ENCODE results near the gene HTATSF1. TPM values are rescaled to one million over a fixed set of nuclear protein-coding genes. Genes with fewer than 3 reads are reported as not detected.

The HTATSF1 gene
- total RNA-seq, 1 experiment from 2014 or later = 49.5 TPM

GRCh38 chrX:136525738-136526606 lies 28.6 kb downstream of the HTATSF1 start:
- no peaks in the 10 kb centered on the region for H3K4me1 ChIP-seq (ENCODE audit: insufficient read depth, low read length)
- H3K9me3 Mint-ChIP-seq = peaks cover 48 to 55% of the 10 kb centered on the region in 2 experiments
- H3K56ac ChIP-seq (ENCODE audit: insufficient read length, low read depth, low read length) = no peak overlapping the region
- H3K4me3 Mint-ChIP-seq = no peak overlapping the region
- no peak overlapping the region for H3K9ac ChIP-seq (ENCODE audit: extremely low read depth, insufficient read length, low read length)
- H3K4me2 ChIP-seq (ENCODE audit: insufficient read depth, insufficient read length, low read length) = no peak overlapping the region
- TF ChIP-seq CTCF (conservative IDR thresholded peaks at IDR 0.05) = no peak
- no peaks in the 10 kb centered on the region for H3K23me2 ChIP-seq (ENCODE audit: insufficient read length, low read depth, low read length, poor library complexity, severe bottlenecking)
- no peak overlapping the region for H2BK20ac ChIP-seq (ENCODE audit: low read depth, low read length, poor library complexity, severe bottlenecking)
- no peaks in the 10 kb centered on the region for H3K79me1 ChIP-seq (ENCODE audit: insufficient read depth, low read depth, low read length, poor library complexity, severe bottlenecking)
- peaks cover 30% of the 10 kb centered on the region for H3K9me3 ChIP-seq (ENCODE audit: control insufficient read depth, low read depth, low read length)
- WGBS (ENCODE audit: extremely low coverage, insufficient read length, low lambda C conversion rate) = no CpG with 5 or more reads among the region's 2 CpGs
- H3K79me2 ChIP-seq (ENCODE audit: insufficient read depth, low read length) = no peaks in the 10 kb centered on the region
- no peak overlapping the region for H4K8ac ChIP-seq (replicated peaks; ENCODE audit: insufficient read length, low read depth, low read length)
- no peak overlapping the region for H3K14ac ChIP-seq (ENCODE audit: insufficient read depth, low read length)
- H2BK12ac ChIP-seq (ENCODE audit: insufficient read length, low read depth, low read length) = no peak overlapping the region
- no peak overlapping the region for H3K27ac Mint-ChIP-seq
- peaks cover 0 to 8% of the 10 kb centered on the region in 2 experiments; a peak in 1 of 4 replicates for H3K4me1 Mint-ChIP-seq
- DNase-seq = no peak
- H2BK15ac ChIP-seq (ENCODE audit: low read depth, low read length) = no peak overlapping the region
- H3K4ac ChIP-seq (ENCODE audit: low read depth, low read length) = no peak overlapping the region
- no peak overlapping the region for H4K5ac ChIP-seq (ENCODE audit: insufficient read length, low read depth, low read length)
- no peak overlapping the region for H2AFZ ChIP-seq (ENCODE audit: low read length)
- H4K20me1 ChIP-seq (ENCODE audit: control insufficient read depth, insufficient read depth, insufficient read length) = no peaks in the 10 kb centered on the region
- no peak overlapping the region for H3K27ac ChIP-seq (ENCODE audit: insufficient read length, low read depth, low read length)
- no peaks in the 10 kb centered on the region for H3K27me3 ChIP-seq (ENCODE audit: insufficient read depth, low read length)
- no peak overlapping the region for H2BK120ac ChIP-seq (ENCODE audit: low read depth, low read length, poor library complexity, severe bottlenecking)
- peaks cover 4% of the 10 kb centered on the region for H3K27me3 Mint-ChIP-seq (ENCODE audit: low read depth)
- no peak overlapping the region for H3K23ac ChIP-seq (ENCODE audit: insufficient read length, low read depth, low read length)
- H3K36me3 Mint-ChIP-seq (ENCODE audit: insufficient read depth in 1 of 3, low read depth in 3 of 3) = peaks cover 0 to 6% (median 1%) of the 10 kb centered on the region in 3 experiments; a peak in 3 of 7 replicates
- no peak overlapping the region for H2AK5ac ChIP-seq (ENCODE audit: insufficient read length, low read length)
- H3T11ph ChIP-seq (ENCODE audit: low read length) = no peak overlapping the region
- no peak overlapping the region for H3K18ac ChIP-seq (ENCODE audit: insufficient read length, low read depth, low read length)
- H4K91ac ChIP-seq (ENCODE audit: insufficient read length, low read depth, low read length) = no peak overlapping the region
- no peak overlapping the region for H2BK5ac ChIP-seq (ENCODE audit: insufficient read length, low read length)

Measured in H9 (cell line).